ENCODE results near the gene OSBP2.

GRCh38 chr22:30664798-30665197 is 29.9 kb upstream of the OSBP2 start:
- TF ChIP-seq EZH2 (IDR thresholded peaks at IDR 0.05) (no peak), CTCF (IDR thresholded peaks at IDR 0.05) (no peak), EZH2phosphoT487 (IDR thresholded peaks at IDR 0.05) (no peak)

Data from neural progenitor cell (in vitro differentiated cells).